Measurements from ENCODE around the gene KRT8.

The KRT8 gene

DNA sequence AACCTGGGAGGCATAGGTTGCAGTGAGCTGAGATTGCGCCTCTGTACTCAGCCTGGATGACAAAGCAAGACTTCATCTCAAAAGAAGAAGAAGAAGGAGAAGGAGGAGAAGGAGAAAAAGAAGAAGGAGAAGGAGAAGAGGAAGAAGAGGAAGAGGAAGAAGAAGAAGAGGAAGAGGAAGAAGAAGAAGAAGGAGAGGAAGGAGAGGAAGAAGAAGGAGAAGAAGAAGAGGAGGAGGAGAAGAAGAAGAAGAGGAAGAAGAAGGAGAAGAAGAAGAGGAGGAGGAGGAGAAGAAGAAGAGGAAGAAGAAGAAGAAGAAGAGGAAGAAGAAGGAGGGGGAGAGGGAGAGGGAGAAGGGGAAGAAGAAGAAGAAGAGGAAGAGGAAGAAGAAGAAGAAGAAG is 12.9 kb upstream of the KRT8 start:
- DNase-seq (ENCODE audit: low read depth) = no peak
- in situ Hi-C loops (cut with HindIII; ENCODE audit: low sequenced_read_pairs) = no loop called here
- no peak overlapping the region for H3K4me3 ChIP-seq (ENCODE audit: low read depth, low read length)
- TF ChIP-seq, protein P1, sequence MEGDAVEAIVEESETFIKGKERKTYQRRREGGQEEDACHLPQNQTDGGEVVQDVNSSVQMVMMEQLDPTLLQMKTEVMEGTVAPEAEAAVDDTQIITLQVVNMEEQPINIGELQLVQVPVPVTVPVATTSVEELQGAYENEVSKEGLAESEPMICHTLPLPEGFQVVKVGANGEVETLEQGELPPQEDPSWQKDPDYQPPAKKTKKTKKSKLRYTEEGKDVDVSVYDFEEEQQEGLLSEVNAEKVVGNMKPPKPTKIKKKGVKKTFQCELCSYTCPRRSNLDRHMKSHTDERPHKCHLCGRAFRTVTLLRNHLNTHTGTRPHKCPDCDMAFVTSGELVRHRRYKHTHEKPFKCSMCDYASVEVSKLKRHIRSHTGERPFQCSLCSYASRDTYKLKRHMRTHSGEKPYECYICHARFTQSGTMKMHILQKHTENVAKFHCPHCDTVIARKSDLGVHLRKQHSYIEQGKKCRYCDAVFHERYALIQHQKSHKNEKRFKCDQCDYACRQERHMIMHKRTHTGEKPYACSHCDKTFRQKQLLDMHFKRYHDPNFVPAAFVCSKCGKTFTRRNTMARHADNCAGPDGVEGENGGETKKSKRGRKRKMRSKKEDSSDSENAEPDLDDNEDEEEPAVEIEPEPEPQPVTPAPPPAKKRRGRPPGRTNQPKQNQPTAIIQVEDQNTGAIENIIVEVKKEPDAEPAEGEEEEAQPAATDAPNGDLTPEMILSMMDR (IDR thresholded peaks at IDR 0.05; ENCODE audit: low read depth, low read length, missing control alignments) = no peak

DNA sequence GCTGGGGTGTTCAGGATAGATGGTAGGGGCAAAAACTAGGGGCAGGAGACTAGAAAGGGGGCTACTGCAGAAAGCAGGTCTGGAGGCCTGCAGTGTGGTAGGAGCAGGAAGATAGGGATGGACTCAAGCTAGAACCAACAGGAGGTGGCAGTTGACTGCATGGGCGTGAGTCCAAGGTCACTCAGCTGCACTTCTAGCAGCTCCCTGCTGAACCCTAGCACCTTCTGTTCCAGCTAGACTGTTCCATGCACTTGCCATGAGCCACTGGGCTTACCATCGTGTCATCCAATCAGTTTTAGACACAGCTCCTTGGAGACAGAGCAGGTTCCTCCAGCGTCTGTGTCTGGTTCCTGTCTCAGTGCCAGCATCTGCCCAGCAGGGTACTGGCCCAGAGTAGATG is 11.3 kb upstream of the KRT8 start:
- TF ChIP-seq, protein P1 (IDR thresholded peaks at IDR 0.05; ENCODE audit: low read depth, low read length, missing control alignments) = no peak
- no peak for DNase-seq (ENCODE audit: low read depth)
- in situ Hi-C loops (cut with HindIII; ENCODE audit: low sequenced_read_pairs) = no loop called here
- no peak overlapping the region for H3K4me3 ChIP-seq (ENCODE audit: low read depth, low read length)

DNA sequence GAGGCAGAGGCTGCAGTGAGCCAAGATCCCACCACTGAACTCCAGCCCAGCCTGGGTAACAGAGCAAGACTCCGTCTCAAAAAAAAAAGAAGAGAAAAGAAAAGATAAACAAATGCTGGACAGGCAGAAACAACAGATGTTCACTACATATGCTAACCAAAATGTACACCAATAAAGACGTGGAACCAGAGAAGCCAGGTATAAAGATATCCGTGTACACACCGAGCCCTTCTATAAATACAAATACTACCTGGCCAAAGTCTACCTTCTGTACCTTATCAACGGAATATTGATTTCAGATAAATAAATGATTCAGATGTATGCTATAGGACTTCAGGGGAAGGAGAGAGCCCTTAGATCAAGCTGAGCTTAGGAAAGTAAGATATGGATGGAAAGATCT is 10.8 kb upstream of the KRT8 start:
- TF ChIP-seq, protein P1 (IDR thresholded peaks at IDR 0.05; ENCODE audit: low read depth, low read length, missing control alignments) = no peak
- no peak overlapping the region for H3K4me3 ChIP-seq (ENCODE audit: low read depth, low read length)
- in situ Hi-C loops (cut with HindIII; ENCODE audit: low sequenced_read_pairs) = no loop called here
- no peak for DNase-seq (ENCODE audit: low read depth)

DNA sequence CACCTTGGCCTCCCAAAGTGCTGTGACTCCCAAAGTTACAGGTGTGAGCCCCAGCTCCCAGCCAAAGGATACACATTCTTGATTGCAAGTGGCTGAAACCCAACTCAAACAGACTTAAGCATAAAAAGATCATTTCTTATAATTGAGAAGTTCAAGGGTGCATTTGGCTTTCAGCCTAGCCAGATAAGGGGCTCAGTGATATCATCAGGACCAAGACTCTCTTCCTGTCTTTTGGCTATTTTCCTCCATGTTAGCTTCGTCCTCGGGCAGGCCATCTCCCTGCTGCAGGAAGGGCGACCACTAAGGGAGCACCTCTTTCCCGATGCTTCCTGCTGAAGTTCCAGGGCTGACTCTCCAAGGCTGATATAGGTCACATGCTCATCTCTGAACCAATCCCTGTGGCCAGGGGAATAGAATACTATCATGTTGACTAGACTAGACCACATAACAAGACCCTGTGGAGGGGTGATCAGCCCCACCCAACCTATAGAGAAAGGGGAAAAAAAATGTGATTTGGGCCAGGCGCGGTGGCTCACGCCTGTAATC is 9.8 kb upstream of the KRT8 start:
- no peak overlapping the region for H3K4me3 ChIP-seq (ENCODE audit: low read depth, low read length)
- no peak for DNase-seq (ENCODE audit: low read depth)
- TF ChIP-seq, protein P1 (IDR thresholded peaks at IDR 0.05; ENCODE audit: low read depth, low read length, missing control alignments) = no peak
- in situ Hi-C loops (cut with HindIII; ENCODE audit: low sequenced_read_pairs) = no loop called here

DNA sequence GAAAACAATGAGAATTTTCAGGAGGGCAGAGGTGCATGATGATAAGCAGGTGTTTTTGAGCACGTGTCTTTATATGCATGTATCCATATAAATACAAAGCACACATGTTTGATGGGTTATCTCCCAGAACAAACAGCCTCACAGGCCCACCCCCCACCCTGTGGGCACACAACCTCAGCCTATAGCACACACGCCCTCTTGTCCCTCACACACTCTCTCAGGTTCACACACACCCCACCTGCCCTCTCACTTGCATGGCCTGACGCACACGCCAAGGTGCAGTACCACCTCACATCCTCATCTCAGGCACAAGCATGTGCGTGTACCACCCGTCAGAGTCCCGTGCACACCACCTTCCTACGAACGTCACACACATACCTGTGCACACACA is 8.6 kb upstream of the KRT8 start:
- TF ChIP-seq, protein P1 (IDR thresholded peaks at IDR 0.05; ENCODE audit: low read depth, low read length, missing control alignments) = no peak
- H3K4me3 ChIP-seq (ENCODE audit: low read depth, low read length) = no peak overlapping the region
- DNase-seq (ENCODE audit: low read depth) = no peak
- in situ Hi-C loops (cut with HindIII; ENCODE audit: low sequenced_read_pairs) = no loop called here

DNA sequence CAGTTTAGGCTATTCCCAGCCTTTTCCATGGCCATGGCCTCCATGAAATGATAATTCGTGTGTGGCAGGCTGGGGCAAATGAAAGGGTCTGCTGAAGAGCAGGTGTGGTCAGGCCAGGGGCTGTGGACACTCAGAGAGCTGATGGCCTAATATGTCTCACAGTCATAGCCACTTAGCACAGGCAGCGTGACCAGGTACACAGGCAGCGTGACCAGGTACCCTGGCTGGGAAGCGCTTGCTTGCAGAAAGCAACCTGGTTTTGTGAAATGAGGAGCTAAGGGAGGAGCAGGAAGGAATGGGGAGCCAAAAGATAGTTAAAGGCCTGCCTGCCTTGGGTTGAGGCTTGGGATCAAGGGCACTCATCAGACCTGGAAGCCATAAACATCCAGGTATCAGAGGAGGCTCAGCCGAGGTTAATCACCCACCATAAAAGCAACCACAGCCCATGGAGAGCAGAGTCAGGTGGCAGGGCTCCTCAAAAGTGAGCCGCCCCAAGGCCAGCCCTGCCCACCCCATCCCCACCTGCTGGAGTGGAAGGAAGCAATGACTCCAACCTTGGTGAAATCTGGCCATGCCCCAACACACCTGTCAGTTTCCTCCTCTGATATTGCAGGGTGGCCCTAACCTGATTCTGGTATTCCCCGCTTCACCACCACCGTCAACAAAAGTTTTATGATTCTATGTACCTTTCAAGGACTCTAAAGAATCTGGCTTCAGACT is 8.0 kb upstream of the KRT8 start:
- no peak for DNase-seq (ENCODE audit: low read depth)
- H3K4me3 ChIP-seq (ENCODE audit: low read depth, low read length) = no peak overlapping the region
- in situ Hi-C loops (cut with HindIII; ENCODE audit: low sequenced_read_pairs) = no loop called here
- TF ChIP-seq, protein P1 (IDR thresholded peaks at IDR 0.05; ENCODE audit: low read depth, low read length, missing control alignments) = no peak
